ENCODE data around the gene MRAP. TPM values are rescaled to one million over a fixed set of nuclear protein-coding genes. Genes with fewer than 3 reads are reported as not detected.
"Not testable (repeated sequence)": the region's sequence is repeated elsewhere in the genome, so short reads cannot be mapped to it uniquely, and the experiment has no call there.

MRAP gene
- total and polyA plus RNA-seq, 8 donors: 0.30 to 0.55 TPM; not detected in 6

GRCh38 chr21:32256873-32257620, 41.6 kb upstream of the MRAP start:
- WGBS, 5 donors: 24 to 35% (median 29%) methylated on average over 9 of the region's 9 CpGs
- H3K27ac ChIP-seq: peak overlapping the region in 2 of 5 donors; percentile 25 to 64
- intact Hi-C loops (cut with DNase I; ENCODE audit: low total_unique reads): loop anchor here (10.0 kb wide), 1 partner anchor 462 kb away; no protein-coding TSS in a partner anchor
- TF ChIP-seq POLR2AphosphoS5 (IDR thresholded peaks at IDR 0.05): peak in 2 of 3 donors; percentile 63 to 69
- no peak for TF ChIP-seq POLR2A (IDR thresholded peaks at IDR 0.05)
- TF ChIP-seq EP300 (IDR thresholded peaks at IDR 0.05): no peak
- TF ChIP-seq, protein P1, sequence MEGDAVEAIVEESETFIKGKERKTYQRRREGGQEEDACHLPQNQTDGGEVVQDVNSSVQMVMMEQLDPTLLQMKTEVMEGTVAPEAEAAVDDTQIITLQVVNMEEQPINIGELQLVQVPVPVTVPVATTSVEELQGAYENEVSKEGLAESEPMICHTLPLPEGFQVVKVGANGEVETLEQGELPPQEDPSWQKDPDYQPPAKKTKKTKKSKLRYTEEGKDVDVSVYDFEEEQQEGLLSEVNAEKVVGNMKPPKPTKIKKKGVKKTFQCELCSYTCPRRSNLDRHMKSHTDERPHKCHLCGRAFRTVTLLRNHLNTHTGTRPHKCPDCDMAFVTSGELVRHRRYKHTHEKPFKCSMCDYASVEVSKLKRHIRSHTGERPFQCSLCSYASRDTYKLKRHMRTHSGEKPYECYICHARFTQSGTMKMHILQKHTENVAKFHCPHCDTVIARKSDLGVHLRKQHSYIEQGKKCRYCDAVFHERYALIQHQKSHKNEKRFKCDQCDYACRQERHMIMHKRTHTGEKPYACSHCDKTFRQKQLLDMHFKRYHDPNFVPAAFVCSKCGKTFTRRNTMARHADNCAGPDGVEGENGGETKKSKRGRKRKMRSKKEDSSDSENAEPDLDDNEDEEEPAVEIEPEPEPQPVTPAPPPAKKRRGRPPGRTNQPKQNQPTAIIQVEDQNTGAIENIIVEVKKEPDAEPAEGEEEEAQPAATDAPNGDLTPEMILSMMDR (IDR thresholded peaks at IDR 0.05): no peak
- DNase-seq: peak; percentile 61 to 93
- peaks cover 4 to 39% (median 24%) of the 10 kb centered on the region in 4 donors for H3K4me1 ChIP-seq
- no peaks in the 10 kb centered on the region for H3K27me3 ChIP-seq
- no peak overlapping the region for H3K4me3 ChIP-seq
- no peaks in the 10 kb centered on the region for H3K9me3 ChIP-seq
- H3K36me3 ChIP-seq: no peaks in the 10 kb centered on the region

DNA sequence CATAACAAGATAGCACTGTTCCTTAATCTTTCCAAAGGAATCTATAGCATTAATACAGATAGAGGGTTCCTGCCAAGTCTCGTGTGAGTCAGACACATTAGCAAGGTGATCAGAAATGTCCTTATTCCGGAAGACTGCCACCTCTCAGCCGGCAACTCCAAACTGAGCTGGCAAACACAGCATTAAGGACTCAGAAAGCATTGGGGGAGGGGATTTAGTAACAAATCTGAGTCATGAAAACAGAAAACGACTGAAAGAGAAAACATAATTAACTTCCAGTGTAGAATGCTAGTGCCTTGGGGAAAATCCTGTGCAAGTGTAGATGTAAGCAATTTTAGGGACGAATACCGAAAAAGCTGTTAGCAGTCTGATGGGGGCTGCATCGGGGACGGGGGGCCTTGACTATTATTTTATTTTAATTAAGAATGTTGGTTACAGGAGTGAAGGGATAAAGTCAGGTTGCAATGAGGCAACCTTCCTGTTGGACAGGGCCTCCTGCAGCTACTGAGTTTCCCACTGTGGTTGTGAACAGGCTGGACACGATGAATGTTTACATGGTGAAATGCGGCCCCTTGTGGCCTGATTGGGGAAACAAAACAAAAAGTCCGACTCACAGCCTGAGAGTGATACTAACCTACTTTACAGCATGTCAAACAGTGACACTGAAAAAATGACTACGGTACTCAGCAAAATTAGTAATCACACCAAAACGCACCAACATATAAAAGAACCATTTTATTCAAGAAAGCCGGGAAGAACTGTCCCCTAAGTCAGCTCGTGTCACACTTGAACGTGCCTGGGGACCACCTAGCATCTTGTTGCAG, 40.5 kb upstream of the MRAP start:
- Histone ChIP-seq H3K9me3 (no peaks in the 10 kb centered on the region), H3K4me3 (no peak overlapping the region), H3K4me1 (peaks cover 4 to 33% (median 22%) of the 10 kb centered on the region in 4 donors), H3K27me3 (no peaks in the 10 kb centered on the region), H3K27ac (no peak overlapping the region), H3K36me3 (no peaks in the 10 kb centered on the region)
- intact Hi-C loops (cut with DNase I; ENCODE audit: low total_unique reads): loop anchor here (10.0 kb wide), 1 partner anchor 463 kb away; no protein-coding TSS in a partner anchor
- TF ChIP-seq POLR2AphosphoS5 (IDR thresholded peaks at IDR 0.05) (peak in 1 of 3 donors; percentile 40), POLR2A (IDR thresholded peaks at IDR 0.05) (no peak), EP300 (IDR thresholded peaks at IDR 0.05) (no peak)
- TF ChIP-seq, protein P1 (IDR thresholded peaks at IDR 0.05): peak in 5 of 7 experiments; percentile 47 to 79 (median 66)
- DNase-seq: peak; percentile 73 to 93
- WGBS, 5 donors: 36 to 43% (median 39%) methylated on average over 16 of the region's 16 CpGs

DNA sequence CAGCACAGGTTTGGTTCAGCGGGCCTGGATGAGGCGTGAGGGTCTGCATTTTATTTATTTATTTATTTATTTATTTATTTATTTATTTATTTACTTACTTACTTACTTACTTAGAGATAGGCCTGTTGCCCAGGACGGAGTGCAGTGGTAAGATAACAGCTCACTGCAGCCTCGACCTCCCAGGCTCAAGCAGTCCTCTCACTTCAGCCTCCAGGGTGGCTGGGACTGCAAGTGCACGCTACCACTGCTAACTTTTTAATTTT, 39.9 kb upstream of the MRAP start:
- not testable (repeated sequence) for DNase-seq, H3K27ac ChIP-seq, H3K27me3 ChIP-seq, H3K36me3 ChIP-seq, H3K4me3 ChIP-seq, H3K9me3 ChIP-seq
- WGBS, 5 donors: 74 to 80% (median 76%) methylated on average over 5 of the region's 5 CpGs
- peaks cover 4 to 28% (median 20%) of the 10 kb centered on the region in 4 donors for H3K4me1 ChIP-seq
- intact Hi-C loops (cut with DNase I; ENCODE audit: low total_unique reads): loop anchor here (10.0 kb wide), 1 partner anchor 464 kb away; no protein-coding TSS in a partner anchor

DNA sequence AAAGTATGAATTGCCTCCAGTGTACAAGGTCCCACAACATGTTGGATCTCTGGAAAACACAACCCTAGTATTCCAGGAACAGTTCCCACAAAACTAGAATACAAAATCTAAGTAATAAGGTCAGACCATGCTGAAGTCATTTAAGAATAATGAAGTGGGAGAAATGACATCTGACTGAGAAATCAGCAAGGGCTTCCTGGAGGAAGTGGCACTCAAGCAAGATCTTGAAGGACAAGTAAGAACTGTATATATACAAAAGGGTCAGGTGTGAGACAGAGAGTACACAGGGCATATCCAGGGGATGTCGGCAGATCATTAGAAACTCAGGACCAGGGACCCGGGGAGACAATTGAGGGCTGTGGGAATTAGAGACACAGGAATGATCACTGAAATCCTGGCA, 38.5 kb upstream of the MRAP start:
- Histone ChIP-seq H3K27me3 (no peaks in the 10 kb centered on the region), H3K9me3 (no peaks in the 10 kb centered on the region), H3K4me1 (peaks cover 4 to 28% (median 18%) of the 10 kb centered on the region in 4 donors), H3K36me3 (no peaks in the 10 kb centered on the region), H3K4me3 (no peak overlapping the region), H3K27ac (no peak overlapping the region)
- 73 to 92% (median 85%) methylated on average over 2 of the region's 2 CpGs for WGBS, 5 donors
- no peak for DNase-seq
- TF ChIP-seq POLR2A (IDR thresholded peaks at IDR 0.05) (no peak), POLR2AphosphoS5 (IDR thresholded peaks at IDR 0.05) (no peak), EP300 (IDR thresholded peaks at IDR 0.05) (no peak)
- TF ChIP-seq, protein P1 (IDR thresholded peaks at IDR 0.05): no peak
- intact Hi-C loops (cut with DNase I; ENCODE audit: low total_unique reads): loop anchor here (5.0 kb wide), 1 partner anchor 398 kb away; no protein-coding TSS in a partner anchor

Measured in stomach (tissue), 9 donors.